Measurements from ENCODE around the gene CREM. TPM values are rescaled to one million over a fixed set of nuclear protein-coding genes. Genes with fewer than 3 reads are reported as not detected.

Gene CREM
- total and polyA plus RNA-seq, 10 of the 15 experiments (the other 5 are each of a cell fraction or from before 2014, with no cell fraction given), result 51.3 to 115 (median 70.6) TPM

- TF ChIP-seq E2F8 (IDR thresholded peaks at IDR 0.05; ENCODE audit: low read depth, partially characterized antibody) (no peak), USF1 (IDR thresholded peaks at IDR 0.05; ENCODE audit: borderline replicate concordance, extremely low read length, insufficient read depth, low read depth, low read length) (no peak), POU2F2 (IDR thresholded peaks at IDR 0.05; ENCODE audit: borderline replicate concordance, low read depth, low read length) (no peak), KLF5 (IDR thresholded peaks at IDR 0.05; ENCODE audit: partially characterized antibody) (no peak), PAX8 (IDR thresholded peaks at IDR 0.05) (no peak), NFYB (IDR thresholded peaks at IDR 0.05; ENCODE audit: insufficient read depth, low read depth, low read length) (no peak), EZH2 (IDR thresholded peaks at IDR 0.05; ENCODE audit: borderline replicate concordance, control insufficient read depth, low read depth, low read length) (no peak)
Measured at GRCh38 chr10:35237766-35238512, 111.3 kb downstream of the CREM start (continued).

- FAIRE-seq (no peak), DNase-seq (ENCODE audit: low read depth, low spot score) (no peak), ATAC-seq (no peak)
- Histone ChIP-seq H3K4me2 (ENCODE audit: control insufficient read depth, insufficient read depth) (no peak overlapping the region), H3K9me3 (replicated peaks; ENCODE audit: control insufficient read depth, insufficient read depth, low read length) (no peaks in the 10 kb centered on the region), H3K9ac (ENCODE audit: control insufficient read depth, insufficient read depth, low read length) (no peak overlapping the region), H2AFZ (ENCODE audit: control insufficient read depth, low read depth, low read length) (no peak overlapping the region), H3K36me3 (ENCODE audit: control insufficient read depth in 2 of 2, insufficient read depth in 2 of 2, low read length in 1 of 2) (no peaks in the 10 kb centered on the region), H3K79me2 (ENCODE audit: control insufficient read depth, insufficient read depth, low read length) (no peaks in the 10 kb centered on the region), H4K20me1 (ENCODE audit: control insufficient read depth, insufficient read depth) (no peaks in the 10 kb centered on the region), H3K4me3 (no peak overlapping the region), H3K27ac (ENCODE audit: control insufficient read depth, insufficient read depth) (no peak overlapping the region), H3K4me1 (ENCODE audit: control insufficient read depth, insufficient read depth, low read length) (no peaks in the 10 kb centered on the region), H3K27me3 (replicated peaks in 1 of 2; ENCODE audit: control insufficient read depth in 2 of 2, insufficient read depth in 2 of 2, low read length in 1 of 2) (no peaks in the 10 kb centered on the region)
- POLR2A ChIA-PET, result no interaction called here
- in situ Hi-C loops (cut with MboI), result loop anchor here (25.0 kb wide), 1 partner anchor 1643 kb away; no protein-coding TSS in a partner anchor
- CTCF ChIA-PET, result no interaction called here
- SMC1A ChIA-PET (ENCODE audit: uncharacterized antibody, unreplicated experiment), result no interaction called here
- RAD21 ChIA-PET (ENCODE audit: unreplicated experiment), result no interaction called here
- WGBS (ENCODE audit: insufficient coverage, insufficient replicate concordance, low lambda C conversion rate, missing lambda C conversion rate), result 27% methylated on average over 2 of the region's 2 CpGs
- BruUV-seq (replicated peaks), result no TSS peak
- intact Hi-C loops (cut with micrococcal nuclease; ENCODE audit: unreplicated experiment), result loop anchor here (5.0 kb wide), 1 partner anchor 133 kb away; no protein-coding TSS in a partner anchor
- no peak for TF ChIP-seq SUZ12 (IDR thresholded peaks at IDR 0.05; ENCODE audit: unreplicated experiment)
- TF ChIP-seq ZNF592 (IDR thresholded peaks at IDR 0.05), result no peak
- no peak for TF ChIP-seq CHD2 (IDR thresholded peaks at IDR 0.05; ENCODE audit: borderline replicate concordance, low read depth, low read length)
Measured at GRCh38 chr10:35244549-35244948, 117.9 kb downstream of the CREM start.

Measured in GM12878 (cell line).